ENCODE measurements around the gene MYO1D. TPM values are rescaled to one million over a fixed set of nuclear protein-coding genes. Genes with fewer than 3 reads are reported as not detected.

Gene MYO1D
- total RNA-seq, 6 donors from 2014 or later = 63.0 to 139 (median 91.9) TPM

DNA sequence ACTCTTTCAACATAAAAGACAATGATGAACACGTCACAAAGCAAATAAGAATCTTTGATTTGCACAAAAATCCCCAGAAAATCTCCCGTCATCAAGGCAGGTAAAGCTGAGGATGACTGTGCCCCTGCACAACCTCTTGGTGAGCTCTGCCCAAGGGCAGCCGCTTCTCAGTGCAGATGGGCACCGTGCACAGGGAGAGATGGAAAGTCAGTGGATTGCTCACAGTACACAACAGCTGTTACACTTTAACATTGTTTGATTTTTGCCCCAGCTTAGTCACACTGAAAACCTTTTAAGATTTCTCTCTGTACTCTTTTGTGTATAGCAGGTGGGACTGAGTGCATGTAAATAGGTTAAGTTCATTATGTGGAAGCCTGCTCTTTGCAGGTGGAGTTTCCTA, 285.9 kb downstream of the MYO1D start:
- Histone ChIP-seq H3K27ac (no peak overlapping the region), H3K27me3 (no peaks in the 10 kb centered on the region), H3K36me3 (no peaks in the 10 kb centered on the region), H3K4me1 (no peaks in the 10 kb centered on the region), H3K9me3 (no peaks in the 10 kb centered on the region), H3K4me3 (no peak overlapping the region)
- WGBS, 2 donors = 87 to 96% methylated on average over 4 of the region's 4 CpGs
- TF ChIP-seq EP300 (IDR thresholded peaks at IDR 0.05) (no peak), POLR2A (IDR thresholded peaks at IDR 0.05) (no peak), POLR2AphosphoS5 (IDR thresholded peaks at IDR 0.05) (no peak)
- TF ChIP-seq, protein P1, sequence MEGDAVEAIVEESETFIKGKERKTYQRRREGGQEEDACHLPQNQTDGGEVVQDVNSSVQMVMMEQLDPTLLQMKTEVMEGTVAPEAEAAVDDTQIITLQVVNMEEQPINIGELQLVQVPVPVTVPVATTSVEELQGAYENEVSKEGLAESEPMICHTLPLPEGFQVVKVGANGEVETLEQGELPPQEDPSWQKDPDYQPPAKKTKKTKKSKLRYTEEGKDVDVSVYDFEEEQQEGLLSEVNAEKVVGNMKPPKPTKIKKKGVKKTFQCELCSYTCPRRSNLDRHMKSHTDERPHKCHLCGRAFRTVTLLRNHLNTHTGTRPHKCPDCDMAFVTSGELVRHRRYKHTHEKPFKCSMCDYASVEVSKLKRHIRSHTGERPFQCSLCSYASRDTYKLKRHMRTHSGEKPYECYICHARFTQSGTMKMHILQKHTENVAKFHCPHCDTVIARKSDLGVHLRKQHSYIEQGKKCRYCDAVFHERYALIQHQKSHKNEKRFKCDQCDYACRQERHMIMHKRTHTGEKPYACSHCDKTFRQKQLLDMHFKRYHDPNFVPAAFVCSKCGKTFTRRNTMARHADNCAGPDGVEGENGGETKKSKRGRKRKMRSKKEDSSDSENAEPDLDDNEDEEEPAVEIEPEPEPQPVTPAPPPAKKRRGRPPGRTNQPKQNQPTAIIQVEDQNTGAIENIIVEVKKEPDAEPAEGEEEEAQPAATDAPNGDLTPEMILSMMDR (IDR thresholded peaks at IDR 0.05) = no peak
- ATAC-seq (ENCODE audit: low FRiP score in 2 of 2) (no peak), DNase-seq (no peak)

DNA sequence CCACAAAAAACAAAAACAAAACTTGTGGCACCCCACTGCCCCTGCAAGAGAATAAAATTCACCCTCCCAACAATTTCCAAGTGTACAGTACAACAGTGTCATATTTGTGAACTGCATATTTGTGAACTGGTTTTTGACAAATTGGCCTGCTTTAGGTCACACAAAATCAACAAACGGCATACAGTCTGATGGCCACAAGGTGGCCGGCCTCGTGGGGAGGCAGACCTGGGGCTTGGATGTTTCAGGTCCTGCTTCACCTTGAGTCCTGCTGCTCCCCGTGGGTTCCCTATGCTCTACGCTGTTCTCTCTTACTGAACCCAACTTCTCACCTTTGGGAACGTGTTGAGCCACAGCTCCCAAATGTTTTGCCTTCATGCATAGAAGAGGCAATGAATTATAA, 287.9 kb downstream of the MYO1D start:
- TF ChIP-seq EP300 (IDR thresholded peaks at IDR 0.05) (no peak), POLR2AphosphoS5 (IDR thresholded peaks at IDR 0.05) (no peak), POLR2A (IDR thresholded peaks at IDR 0.05) (no peak)
- TF ChIP-seq, protein P1 (IDR thresholded peaks at IDR 0.05) = no peak
- ATAC-seq (ENCODE audit: low FRiP score in 2 of 2) = no peak
- Histone ChIP-seq H3K27me3 (no peaks in the 10 kb centered on the region), H3K36me3 (no peaks in the 10 kb centered on the region), H3K27ac (no peak overlapping the region), H3K4me3 (no peak overlapping the region), H3K9me3 (no peaks in the 10 kb centered on the region), H3K4me1 (no peaks in the 10 kb centered on the region)
- no peak for DNase-seq
- WGBS, 2 donors = 84 to 86% methylated on average over 6 of the region's 6 CpGs

DNA sequence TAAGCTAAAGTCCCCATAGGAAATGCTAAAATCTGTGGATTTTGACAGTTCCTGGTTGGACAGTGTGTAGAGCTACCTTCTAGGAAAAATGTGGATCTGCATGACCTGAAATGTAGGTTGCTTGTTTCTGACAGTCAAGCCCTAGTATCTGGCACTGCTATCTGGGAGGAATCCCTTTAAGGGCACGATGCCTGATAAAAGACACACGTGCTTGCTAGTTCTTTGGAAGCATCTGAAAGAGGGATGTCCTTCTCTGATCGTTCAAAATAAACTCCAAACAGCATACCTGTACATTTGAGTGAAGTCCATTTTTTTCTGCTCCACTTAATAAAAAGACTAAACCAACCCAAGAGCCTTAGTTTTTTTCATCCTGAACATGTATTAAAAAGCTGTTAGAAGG, 288.8 kb downstream of the MYO1D start:
- no peaks in the 10 kb centered on the region for H3K9me3 ChIP-seq
- H3K4me1 ChIP-seq = no peaks in the 10 kb centered on the region
- no peak for ATAC-seq (ENCODE audit: low FRiP score in 2 of 2)
- TF ChIP-seq POLR2AphosphoS5 (IDR thresholded peaks at IDR 0.05) = no peak
- no peak for TF ChIP-seq EP300 (IDR thresholded peaks at IDR 0.05)
- TF ChIP-seq, protein P1 (IDR thresholded peaks at IDR 0.05) = no peak
- TF ChIP-seq POLR2A (IDR thresholded peaks at IDR 0.05) = no peak
- H3K27ac ChIP-seq = no peak overlapping the region
- no peak for DNase-seq
- H3K4me3 ChIP-seq = no peak overlapping the region
- H3K27me3 ChIP-seq = no peaks in the 10 kb centered on the region
- WGBS, 2 donors = 59 to 66% methylated on average over 3 of the region's 3 CpGs
- no peaks in the 10 kb centered on the region for H3K36me3 ChIP-seq

DNA sequence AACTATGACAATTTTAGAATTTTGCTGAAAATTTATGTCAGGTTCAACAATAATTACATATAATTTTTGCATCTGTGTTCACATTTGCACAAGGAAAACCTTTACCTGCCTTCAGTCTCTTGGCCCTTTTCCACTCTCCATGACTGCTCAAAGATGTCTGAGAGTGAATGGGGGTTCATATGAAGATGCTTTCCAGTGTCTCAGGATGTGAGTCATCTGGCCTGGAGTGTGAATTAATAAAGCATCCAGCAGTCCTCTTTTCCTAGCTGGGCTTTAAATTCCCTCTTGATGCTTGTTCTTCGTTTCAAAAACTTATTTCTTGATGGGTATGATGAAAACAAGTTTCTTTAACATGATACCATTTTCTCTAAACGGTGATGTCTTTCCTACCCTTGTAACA, 290.3 kb downstream of the MYO1D start:
- DNase-seq (no peak), ATAC-seq (ENCODE audit: low FRiP score in 2 of 2) (no peak)
- Histone ChIP-seq H3K27ac (no peak overlapping the region), H3K4me3 (no peak overlapping the region), H3K4me1 (no peaks in the 10 kb centered on the region), H3K36me3 (no peaks in the 10 kb centered on the region), H3K9me3 (no peaks in the 10 kb centered on the region), H3K27me3 (no peaks in the 10 kb centered on the region)
- WGBS, 2 donors = 88 to 89% methylated on average over 2 of the region's 2 CpGs
- TF ChIP-seq POLR2A (IDR thresholded peaks at IDR 0.05) = no peak
- TF ChIP-seq EP300 (IDR thresholded peaks at IDR 0.05) = no peak
- no peak for TF ChIP-seq POLR2AphosphoS5 (IDR thresholded peaks at IDR 0.05)
- TF ChIP-seq, protein P1 (IDR thresholded peaks at IDR 0.05) = no peak

DNA sequence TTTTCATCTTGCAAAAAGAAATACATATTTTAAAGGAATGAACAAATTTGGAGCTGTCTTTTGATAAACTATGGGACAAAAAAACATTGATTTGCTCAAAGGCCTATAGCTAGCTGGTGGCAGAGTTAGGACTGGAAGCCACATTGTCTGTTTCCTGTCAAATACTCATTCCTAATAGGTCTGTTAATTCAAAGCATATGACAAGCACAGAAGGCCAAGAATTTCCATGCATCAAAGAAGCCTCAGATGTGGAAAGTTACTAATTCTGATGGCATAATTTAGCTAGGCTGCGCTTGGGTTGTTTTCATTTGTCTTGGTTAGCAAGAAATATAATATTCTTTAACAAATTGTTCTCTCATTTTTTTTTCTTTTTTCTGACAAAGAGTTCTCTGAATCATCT, 292.1 kb downstream of the MYO1D start:
- no peaks in the 10 kb centered on the region for H3K27me3 ChIP-seq
- peaks cover 0 to 5% (median 0%) of the 10 kb centered on the region in 4 donors for H3K9me3 ChIP-seq
- TF ChIP-seq, protein P1 (IDR thresholded peaks at IDR 0.05) = no peak
- no peak for TF ChIP-seq EP300 (IDR thresholded peaks at IDR 0.05)
- TF ChIP-seq POLR2AphosphoS5 (IDR thresholded peaks at IDR 0.05) = no peak
- TF ChIP-seq POLR2A (IDR thresholded peaks at IDR 0.05) = no peak
- 95 to 100% methylated on average over 1 of the region's 1 CpG for WGBS, 2 donors
- no peak for DNase-seq
- H3K27ac ChIP-seq = no peak overlapping the region
- H3K36me3 ChIP-seq = no peaks in the 10 kb centered on the region
- H3K4me1 ChIP-seq = no peaks in the 10 kb centered on the region
- no peak overlapping the region for H3K4me3 ChIP-seq
- no peak for ATAC-seq (ENCODE audit: low FRiP score in 2 of 2)
